HG02642 (cell line): ENCODE measurements around the gene REX1BD.
"Not testable (repeated sequence)": the region's sequence is repeated elsewhere in the genome, so short reads cannot be mapped to it uniquely, and the experiment has no call there.

ENCODE experiments used
- ATAC-seq: cut with Tn5 transposase; IDR thresholded peaks from one replicate; pipeline ENCODE4 v1.9.1; 2021; ENCODE audit warnings: mild to moderate bottlenecking; ENCODE audit not compliant: unreplicated experiment, poor library complexity

REX1BD gene

GRCh38 chr19:18600692-18601397 is 12.2 kb downstream of the REX1BD start:
- ATAC-seq: not testable (repeated sequence)

- no peak for ATAC-seq
Observed at GRCh38 chr19:18601875-18602274, 13.3 kb downstream of the REX1BD start.

GRCh38 chr19:18603255-18603957 is 14.8 kb downstream of the REX1BD start:
- ATAC-seq: no peak

DNA sequence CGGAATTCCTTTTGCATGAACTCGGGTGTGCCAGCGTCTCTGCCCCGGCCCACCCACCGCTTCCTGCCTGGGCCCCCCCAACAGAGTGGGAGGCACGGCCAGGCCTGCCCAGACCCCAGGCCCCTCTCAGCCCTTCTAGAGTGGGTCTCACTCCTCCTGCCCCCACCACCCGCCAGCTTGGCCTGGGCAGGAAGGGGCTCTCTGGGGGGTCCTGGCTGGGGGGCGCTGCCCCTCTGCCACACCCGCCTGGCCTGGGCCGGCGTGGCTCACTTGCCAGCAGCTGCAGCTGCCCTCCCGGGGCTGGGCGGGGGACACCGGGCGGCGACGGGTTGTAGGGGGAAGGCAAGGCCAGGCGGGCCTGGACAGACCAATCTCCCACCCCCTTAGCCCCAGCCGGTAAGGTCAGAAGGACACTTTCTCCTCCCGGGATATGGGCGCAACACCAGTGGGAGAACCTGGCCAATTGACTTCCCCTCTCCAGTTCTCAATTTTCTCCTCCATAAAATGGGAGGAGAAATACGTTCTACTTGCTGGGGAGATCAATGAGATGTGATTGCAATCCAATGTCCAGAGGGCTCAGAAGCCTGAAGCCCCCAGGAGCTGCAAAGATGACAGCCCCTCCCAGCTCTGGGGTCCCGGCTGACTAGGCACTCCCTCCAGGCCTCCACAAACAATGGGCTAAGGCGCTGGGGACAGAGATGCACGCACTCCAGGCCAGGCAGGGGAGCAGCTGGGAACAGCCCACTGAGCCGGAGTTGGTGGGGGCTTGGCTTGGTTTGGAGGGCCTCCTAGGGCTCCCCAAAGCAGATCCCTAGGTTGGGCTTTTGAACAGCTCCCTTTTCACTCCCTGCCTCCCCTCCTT is 15.6 kb downstream of the REX1BD start:
- no peak for ATAC-seq

- no peak for ATAC-seq
Observed at GRCh38 chr19:18604820-18605159, 16.2 kb downstream of the REX1BD start.

DNA sequence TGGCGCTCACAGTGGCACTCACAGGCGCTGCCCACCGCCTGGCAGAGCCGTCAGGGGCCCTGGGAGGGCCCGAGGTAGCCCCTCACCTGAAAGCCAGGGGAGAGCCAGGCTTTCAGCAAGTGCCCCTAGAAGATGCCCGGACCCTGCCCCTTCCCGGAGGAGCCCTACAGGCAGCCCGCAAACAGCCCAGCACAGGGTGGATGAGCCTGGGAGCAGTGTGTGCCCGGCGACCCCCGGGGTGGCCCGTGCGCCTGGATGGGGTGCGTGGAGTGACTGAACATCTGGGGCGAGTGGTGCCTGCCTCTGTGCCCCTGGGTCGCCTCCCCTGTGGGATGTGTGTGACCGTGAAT is 16.6 kb downstream of the REX1BD start:
- ATAC-seq: no peak

DNA sequence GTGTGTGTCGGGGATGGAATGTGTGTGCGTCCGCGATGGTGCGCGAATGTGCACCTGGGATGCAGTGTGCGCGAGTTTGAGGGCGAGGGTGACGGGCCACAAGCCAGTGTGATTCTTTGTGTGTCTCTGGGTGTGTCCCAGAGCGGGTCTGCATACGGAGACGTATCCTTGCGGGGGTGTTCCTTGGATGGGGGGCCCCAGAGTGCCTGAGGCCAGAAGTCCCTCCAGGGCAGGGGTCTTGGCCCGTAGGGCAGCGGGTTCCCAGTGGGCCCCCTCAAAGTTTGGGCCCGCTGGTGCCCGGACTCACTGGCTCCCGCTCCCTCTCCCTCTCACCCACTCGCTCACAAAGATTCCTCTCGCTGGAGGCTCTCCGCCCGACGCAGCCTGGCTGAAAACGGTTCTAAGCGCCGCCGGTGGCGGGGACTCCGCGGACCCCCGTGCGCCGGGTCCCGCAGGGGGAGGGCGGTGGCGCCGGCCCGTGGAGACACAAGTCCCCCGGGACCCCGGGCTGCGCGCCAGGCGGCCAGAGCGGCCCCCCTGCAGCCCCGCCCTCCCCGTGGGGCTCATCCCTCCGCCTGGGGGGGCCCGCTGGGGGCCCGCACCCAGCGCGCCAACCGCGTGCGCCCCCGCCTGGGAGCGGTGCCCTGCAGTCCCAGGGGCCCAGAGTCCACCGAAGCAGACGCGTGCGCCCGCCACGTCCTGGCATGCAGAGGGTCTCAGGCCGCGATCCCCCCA is 17.1 kb downstream of the REX1BD start:
- ATAC-seq: no peak

- ATAC-seq: no peak
Observed at GRCh38 chr19:18606281-18607225, 18.0 kb downstream of the REX1BD start, which contains the start of gene CRLF1. Gene CRLF1, minus strand, starts transcription at chr19:18606799. Its CDS starts 143 bp downstream, at chr19:18606656.

DNA sequence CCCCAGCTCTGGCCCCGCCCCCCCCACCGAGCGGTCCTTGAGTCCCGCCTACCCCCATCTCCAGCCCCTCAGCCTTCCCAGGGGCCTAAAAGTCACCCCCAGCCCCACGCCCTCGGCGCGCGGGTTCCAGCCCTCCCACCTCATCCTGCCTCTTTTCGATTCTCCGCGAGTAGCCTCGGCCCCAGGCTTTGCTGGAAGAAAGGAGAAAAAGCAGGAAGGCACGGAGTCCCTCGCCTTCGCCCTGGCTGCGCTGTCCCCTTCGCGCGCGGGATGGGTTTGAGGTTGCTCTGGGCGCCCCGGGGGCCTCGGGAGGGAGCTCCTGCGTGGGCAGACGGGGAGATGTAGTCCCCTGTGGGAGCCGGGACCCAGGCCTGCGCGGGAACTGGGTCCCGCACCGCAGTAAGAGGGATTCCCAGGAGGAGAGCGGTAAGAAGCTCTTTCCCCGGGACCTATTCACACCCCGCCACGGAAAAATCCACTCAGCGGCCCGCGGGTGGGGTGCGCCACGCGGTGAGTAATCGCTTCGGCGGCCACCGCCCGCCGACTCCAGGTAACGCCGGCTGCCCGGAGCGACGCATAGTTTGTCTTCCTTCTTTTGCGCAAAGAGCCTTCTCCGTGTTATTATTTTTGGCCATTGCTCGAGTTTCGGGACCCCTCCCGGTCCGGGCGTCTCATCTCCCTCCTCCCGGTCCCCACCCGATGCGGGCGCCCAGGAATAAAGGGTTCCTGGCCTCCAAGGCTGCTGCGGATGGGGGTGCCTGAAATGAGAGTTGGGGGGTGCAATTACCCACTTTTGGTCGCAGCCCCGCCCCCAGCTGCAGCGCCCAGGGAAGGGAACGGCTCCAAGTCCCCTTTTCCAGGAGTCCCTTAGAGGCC is 18.9 kb downstream of the REX1BD start:
- no peak for ATAC-seq

DNA sequence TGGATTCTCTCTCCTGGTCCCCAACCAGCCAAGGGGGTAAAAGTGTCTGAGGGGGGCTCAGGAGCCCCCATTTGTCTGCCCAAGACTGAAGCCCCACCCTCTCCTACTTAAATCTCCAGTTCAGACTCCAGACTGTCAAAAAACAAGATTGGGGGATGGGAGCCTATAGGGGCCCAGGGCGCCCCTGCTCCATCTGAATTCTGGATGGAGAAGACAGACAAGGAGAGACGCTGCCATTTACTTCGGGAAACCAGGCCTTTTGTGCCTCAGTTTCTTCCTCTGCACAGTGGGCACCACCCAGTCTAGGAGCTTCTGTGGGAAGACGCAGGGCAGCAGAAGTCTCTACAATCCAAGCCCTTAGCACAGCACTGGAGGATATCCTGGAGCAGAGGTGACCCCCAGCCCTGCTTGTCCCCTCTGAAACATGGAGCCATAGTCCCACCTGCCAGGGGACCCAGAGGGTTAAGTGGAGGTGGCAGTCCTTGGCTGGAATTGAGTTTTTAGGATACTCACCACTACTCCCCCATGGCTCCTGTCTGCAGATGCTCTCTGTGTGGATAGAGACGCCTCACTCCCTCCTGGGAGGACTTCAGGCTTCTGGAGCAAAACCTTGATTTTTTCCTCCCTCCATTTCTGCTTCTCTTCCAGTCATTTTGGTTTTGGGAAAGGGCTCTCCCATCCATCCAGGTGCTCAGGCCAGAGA is 19.7 kb downstream of the REX1BD start:
- no peak for ATAC-seq

- no peak for ATAC-seq
Observed at GRCh38 chr19:18608805-18609716, 20.5 kb downstream of the REX1BD start.

GRCh38 chr19:18609717-18610051 is 21.1 kb downstream of the REX1BD start:
- ATAC-seq: no peak

DNA sequence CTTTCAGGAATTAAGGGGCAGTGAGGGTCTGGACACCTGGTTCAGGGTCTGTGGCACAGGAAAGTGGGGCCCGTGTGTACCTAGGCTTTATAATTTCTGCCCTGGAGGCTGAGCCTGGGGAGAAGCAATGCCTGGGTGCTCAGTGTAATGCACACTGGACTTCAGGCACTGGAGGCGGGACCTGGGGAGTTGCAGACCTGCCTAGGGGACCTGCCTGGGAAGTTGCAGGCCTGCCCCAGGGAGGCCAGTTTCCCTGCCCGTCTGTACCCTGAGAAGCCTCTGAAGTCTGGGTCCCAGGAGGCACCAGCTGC is 21.6 kb downstream of the REX1BD start:
- ATAC-seq: no peak

DNA sequence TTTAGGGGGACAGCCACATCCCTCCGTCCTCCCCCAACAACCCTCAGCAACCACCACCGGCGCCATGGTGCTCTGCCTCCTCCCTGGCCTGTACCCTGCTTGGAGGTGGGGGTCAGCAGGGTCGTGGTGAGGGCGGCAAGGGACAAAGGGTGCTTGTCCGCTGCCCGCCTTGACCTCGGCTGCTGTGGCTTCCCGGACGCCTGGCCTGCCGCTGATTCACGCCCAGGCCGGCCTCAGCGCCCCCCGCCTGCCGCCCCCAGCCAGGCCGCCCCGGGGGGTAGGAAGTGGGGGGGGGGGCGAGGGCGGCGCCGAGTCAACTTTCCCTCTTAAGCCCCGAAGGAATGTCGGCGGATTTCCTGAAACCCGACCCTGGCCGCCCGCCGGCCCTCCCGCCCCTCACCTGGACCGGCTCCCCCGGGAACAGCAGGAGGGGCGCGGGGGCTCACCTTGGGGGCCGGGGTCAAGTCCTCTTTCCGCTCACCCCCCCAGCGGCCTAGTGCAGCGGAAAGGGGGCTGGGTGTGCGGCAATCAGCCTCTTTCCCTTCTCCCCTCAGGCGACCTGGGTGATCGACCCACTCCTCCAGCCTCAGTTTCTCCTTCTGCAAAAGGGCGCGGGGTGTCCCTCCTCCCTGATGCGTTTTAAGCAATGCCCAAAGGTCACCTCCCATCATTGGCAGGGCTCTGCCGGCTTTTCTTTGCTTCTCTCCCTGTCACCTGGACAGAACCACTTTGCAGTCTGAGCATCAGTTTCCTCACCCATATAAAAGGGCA is 22.1 kb downstream of the REX1BD start:
- no peak for ATAC-seq

- ATAC-seq: no peak
Observed at GRCh38 chr19:18611327-18612050, 22.9 kb downstream of the REX1BD start.
